ENCODE measurements around the gene GALNS. TPM values are rescaled to one million over a fixed set of nuclear protein-coding genes. Genes with fewer than 3 reads are reported as not detected.
A peak's percentile ranks its signal among the peaks of the same experiment; 100 is the strongest.

Gene GALNS
- total RNA-seq, 1 experiment from 2014 or later: 29.5 TPM

DNA sequence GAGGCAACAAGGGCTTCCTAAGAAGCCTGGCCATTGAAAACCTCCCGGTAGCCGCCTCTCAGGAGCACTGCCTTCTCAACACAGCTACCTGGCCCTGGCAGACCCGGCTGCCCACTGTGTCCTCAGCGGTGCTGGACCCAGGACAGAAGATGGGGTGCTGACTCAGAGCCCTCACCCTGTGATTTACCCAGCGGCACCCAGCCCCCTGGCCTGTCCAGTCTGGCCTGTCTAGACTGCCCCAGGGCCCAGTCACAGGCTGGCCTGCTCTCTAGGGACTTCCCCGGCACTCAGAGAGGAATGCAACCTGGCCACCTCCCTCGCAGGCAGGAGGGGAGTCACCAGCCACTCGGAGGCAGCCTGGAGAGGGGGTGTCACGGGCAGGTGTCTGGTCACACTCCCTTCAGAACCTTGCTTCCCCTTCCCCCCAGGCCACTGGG is 91.8 kb downstream of the GALNS start (continued):
- TF ChIP-seq, protein P1, sequence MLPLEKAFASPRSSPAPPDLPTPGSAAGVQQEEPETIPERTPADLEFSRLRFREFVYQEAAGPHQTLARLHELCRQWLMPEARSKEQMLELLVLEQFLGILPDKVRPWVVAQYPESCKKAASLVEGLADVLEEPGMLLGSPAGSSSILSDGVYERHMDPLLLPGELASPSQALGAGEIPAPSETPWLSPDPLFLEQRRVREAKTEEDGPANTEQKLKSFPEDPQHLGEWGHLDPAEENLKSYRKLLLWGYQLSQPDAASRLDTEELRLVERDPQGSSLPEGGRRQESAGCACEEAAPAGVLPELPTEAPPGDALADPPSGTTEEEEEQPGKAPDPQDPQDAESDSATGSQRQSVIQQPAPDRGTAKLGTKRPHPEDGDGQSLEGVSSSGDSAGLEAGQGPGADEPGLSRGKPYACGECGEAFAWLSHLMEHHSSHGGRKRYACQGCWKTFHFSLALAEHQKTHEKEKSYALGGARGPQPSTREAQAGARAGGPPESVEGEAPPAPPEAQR (CRISPR knock-in tag; IDR thresholded peaks at IDR 0.05): no peak

DNA sequence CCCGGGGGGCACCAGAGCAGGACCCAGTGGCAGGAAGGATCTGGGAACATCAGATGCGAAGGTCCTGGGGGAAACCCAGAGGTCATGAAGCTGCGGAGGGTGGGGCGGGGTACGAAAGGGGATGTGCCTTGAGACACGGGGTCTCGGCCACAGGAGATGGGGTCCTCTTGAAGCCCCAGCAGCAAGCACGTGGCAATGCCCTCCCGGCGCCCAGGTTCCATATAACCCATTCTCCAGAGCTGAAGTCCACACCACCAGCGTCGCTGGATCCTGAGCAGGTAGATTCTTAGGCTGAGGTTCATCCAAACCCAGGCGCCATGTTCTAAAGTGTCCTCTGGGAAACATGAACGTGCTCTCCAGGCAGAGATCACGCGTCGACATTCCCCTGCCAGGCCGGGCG is 92.7 kb downstream of the GALNS start:
- Mint-ChIP-seq H3K4me1 (peaks cover 37% of the 10 kb centered on the region), H3K36me3 (no peaks in the 10 kb centered on the region), H3K27me3 (ENCODE audit: low read depth) (no peaks in the 10 kb centered on the region), H3K9me3 (no peaks in the 10 kb centered on the region), H3K4me3 (0 out of 2 replicates have a peak overlapping the region, but pooled peaks have one; percentile 14), H3K27ac (peak overlapping the region; percentile 99)
- TF ChIP-seq TEAD4 (CRISPR knock-in tag; IDR thresholded peaks at IDR 0.05) (no peak), TEAD1 (CRISPR knock-in tag; IDR thresholded peaks at IDR 0.05) (no peak), NFE2L1 (CRISPR knock-in tag; IDR thresholded peaks at IDR 0.05) (no peak), ZNF263 (CRISPR knock-in tag; IDR thresholded peaks at IDR 0.05; ENCODE audit: low read depth) (no peak), CREM (CRISPR knock-in tag; IDR thresholded peaks at IDR 0.05) (no peak), ZNF121 (CRISPR knock-in tag; IDR thresholded peaks at IDR 0.05) (no peak), ESRRA (CRISPR knock-in tag; IDR thresholded peaks at IDR 0.05; ENCODE audit: borderline replicate concordance) (no peak), JUN (CRISPR knock-in tag; IDR thresholded peaks at IDR 0.05) (no peak)
- TF ChIP-seq, protein P2, sequence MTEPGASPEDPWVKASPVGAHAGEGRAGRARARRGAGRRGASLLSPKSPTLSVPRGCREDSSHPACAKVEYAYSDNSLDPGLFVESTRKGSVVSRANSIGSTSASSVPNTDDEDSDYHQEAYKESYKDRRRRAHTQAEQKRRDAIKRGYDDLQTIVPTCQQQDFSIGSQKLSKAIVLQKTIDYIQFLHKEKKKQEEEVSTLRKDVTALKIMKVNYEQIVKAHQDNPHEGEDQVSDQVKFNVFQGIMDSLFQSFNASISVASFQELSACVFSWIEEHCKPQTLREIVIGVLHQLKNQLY (CRISPR knock-in tag; IDR thresholded peaks at IDR 0.05): no peak
- TF ChIP-seq, protein P3, sequence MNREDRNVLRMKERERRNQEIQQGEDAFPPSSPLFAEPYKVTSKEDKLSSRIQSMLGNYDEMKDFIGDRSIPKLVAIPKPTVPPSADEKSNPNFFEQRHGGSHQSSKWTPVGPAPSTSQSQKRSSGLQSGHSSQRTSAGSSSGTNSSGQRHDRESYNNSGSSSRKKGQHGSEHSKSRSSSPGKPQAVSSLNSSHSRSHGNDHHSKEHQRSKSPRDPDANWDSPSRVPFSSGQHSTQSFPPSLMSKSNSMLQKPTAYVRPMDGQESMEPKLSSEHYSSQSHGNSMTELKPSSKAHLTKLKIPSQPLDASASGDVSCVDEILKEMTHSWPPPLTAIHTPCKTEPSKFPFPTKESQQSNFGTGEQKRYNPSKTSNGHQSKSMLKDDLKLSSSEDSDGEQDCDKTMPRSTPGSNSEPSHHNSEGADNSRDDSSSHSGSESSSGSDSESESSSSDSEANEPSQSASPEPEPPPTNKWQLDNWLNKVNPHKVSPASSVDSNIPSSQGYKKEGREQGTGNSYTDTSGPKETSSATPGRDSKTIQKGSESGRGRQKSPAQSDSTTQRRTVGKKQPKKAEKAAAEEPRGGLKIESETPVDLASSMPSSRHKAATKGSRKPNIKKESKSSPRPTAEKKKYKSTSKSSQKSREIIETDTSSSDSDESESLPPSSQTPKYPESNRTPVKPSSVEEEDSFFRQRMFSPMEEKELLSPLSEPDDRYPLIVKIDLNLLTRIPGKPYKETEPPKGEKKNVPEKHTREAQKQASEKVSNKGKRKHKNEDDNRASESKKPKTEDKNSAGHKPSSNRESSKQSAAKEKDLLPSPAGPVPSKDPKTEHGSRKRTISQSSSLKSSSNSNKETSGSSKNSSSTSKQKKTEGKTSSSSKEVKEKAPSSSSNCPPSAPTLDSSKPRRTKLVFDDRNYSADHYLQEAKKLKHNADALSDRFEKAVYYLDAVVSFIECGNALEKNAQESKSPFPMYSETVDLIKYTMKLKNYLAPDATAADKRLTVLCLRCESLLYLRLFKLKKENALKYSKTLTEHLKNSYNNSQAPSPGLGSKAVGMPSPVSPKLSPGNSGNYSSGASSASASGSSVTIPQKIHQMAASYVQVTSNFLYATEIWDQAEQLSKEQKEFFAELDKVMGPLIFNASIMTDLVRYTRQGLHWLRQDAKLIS (CRISPR knock-in tag; IDR thresholded peaks at IDR 0.05; ENCODE audit: borderline replicate concordance): no peak
- DNase-seq (ENCODE audit: low spot score) (no peak), ATAC-seq (no peak)
- CTCF ChIA-PET: interaction anchor here (0.7 to 9.6 kb wide), 28 partner anchors 9 to 793 kb away, joined by 3 to 115 read pairs (median 6); partner anchors contain the start of genes CDT1, PIEZO1 and ZC3H18
- POLR2A ChIA-PET: interaction anchor here (0.7 to 2.4 kb wide), 4 partner anchors 9 to 46 kb away, joined by 3 to 10 read pairs (median 3); no protein-coding TSS in a partner anchor

Other genes starting within 250 kb of the GALNS start
- gene IL17C, start 218.4 kb downstream of the GALNS start, total RNA-seq (2021): 0.80 to 1.9 TPM (median 1.5 TPM) in 3 replicates
- 169 to 219 TPM (median 207 TPM) in 3 replicates for gene CYBA, start 205.9 kb downstream of the GALNS start, total RNA-seq (2021)
- 96.9 to 113 TPM (median 109 TPM) in 3 replicates for gene MVD, start 193.9 kb downstream of the GALNS start, total RNA-seq (2021)
- gene SNAI3, start 170.4 kb downstream of the GALNS start, total RNA-seq (2021): 8.0 to 9.4 TPM (median 9.1 TPM) in 3 replicates
- 38.5 to 46.2 TPM (median 40.5 TPM) in 3 replicates for gene RNF166, start 150.5 kb downstream of the GALNS start, total RNA-seq (2021)
- gene CTU2, start 150.4 kb downstream of the GALNS start, total RNA-seq (2021): 42.1 to 52.4 TPM (median 43.7 TPM) in 3 replicates
- 68.3 to 75.1 TPM (median 71.3 TPM) in 3 replicates for gene PIEZO1, start 71.7 kb downstream of the GALNS start, total RNA-seq (2021)
- 142 to 154 TPM (median 149 TPM) in 3 replicates for gene CDT1, start 53.2 kb downstream of the GALNS start, total RNA-seq (2021)
- gene APRT, start 45.0 kb downstream of the GALNS start, total RNA-seq (2021): 272 to 288 TPM (median 282 TPM) in 3 replicates
- gene TRAPPC2L, start 180 bp upstream of the GALNS start, total RNA-seq (2021): 63.1 to 82.0 TPM (median 64.5 TPM) in 3 replicates
- gene PABPN1L, start 9.7 kb upstream of the GALNS start, total RNA-seq (2021): not detected in 3 replicates
- gene CBFA2T3, start 120.3 kb upstream of the GALNS start, total RNA-seq (2021): 1.9 to 2.8 TPM (median 2.6 TPM) in 3 replicates
- gene ACSF3, start 236.9 kb upstream of the GALNS start, total RNA-seq (2021): 22.9 to 29.5 TPM (median 26.4 TPM) in 3 replicates